Upper lobe of left lung (tissue), 4 donors: ENCODE measurements around the gene TMEM132A.

Experiments used
- CTCF ChIP-seq, 6 experiments: fragments of 450-650 bp in 4 of 6; fragments of 200-600 bp in 2 of 6; sonication (generic) in 2 of 6; IDR thresholded peaks; one replicate each; pipeline ENCODE4 v1.5.1; 2016 to 2019; ENCODE audit warnings: antibody characterized with exemption in 6 of 6
- EP300 ChIP-seq, 4 donors: sonication (generic); formaldehyde crosslinking; IDR thresholded peaks; one replicate each; pipeline ENCODE4 v1.5.1; 2017; ENCODE audit warnings: antibody characterized with exemption in 4 of 4, control low read depth in 2 of 4
- POLR2A ChIP-seq, 4 donors: fragments of 450-650 bp; IDR thresholded peaks; one replicate each; pipeline ENCODE4 v1.5.1; 2016 to 2017; ENCODE audit warnings: antibody characterized with exemption in 4 of 4, mild to moderate bottlenecking in 2 of 4
- POLR2AphosphoS5 ChIP-seq, 2 donors: sonication (generic); formaldehyde crosslinking; IDR thresholded peaks; one replicate each; pipeline ENCODE4 v1.5.1; 2017; ENCODE audit warnings: antibody characterized with exemption in 2 of 2

GRCh38 chr11:60951904-60952741, 27.9 kb downstream of the TMEM132A start, which contains the start of gene SLC15A3:
- TF ChIP-seq POLR2A (IDR thresholded peaks at IDR 0.05) (peak in 1 of 4 donors; percentile 52), CTCF (IDR thresholded peaks at IDR 0.05) (no peak), POLR2AphosphoS5 (IDR thresholded peaks at IDR 0.05) (peak; percentile 58 to 60), EP300 (IDR thresholded peaks at IDR 0.05) (no peak)
